ENCODE results near the gene ANKRD49. TPM values are rescaled to one million over a fixed set of nuclear protein-coding genes. Genes with fewer than 3 reads are reported as not detected.

ANKRD49 gene
- total RNA-seq, 2 experiments from 2014 or later: 17.9 to 19.1 TPM

GRCh38 chr11:94450048-94450447, 43.7 kb upstream of the ANKRD49 start:
- no peak for ATAC-seq
- ChIA-PET CTCF (interaction anchor here (1.2 to 1.4 kb wide), 2 partner anchors 9 to 15 kb away, joined by 3 to 5 read pairs; no protein-coding TSS in a partner anchor), POLR2A (no interaction called here)
- intact Hi-C loops (cut with micrococcal nuclease): no loop called here
- H3K27me3 Mint-ChIP-seq: no peaks in the 10 kb centered on the region
- no peak for DNase-seq
- H3K4me1 Mint-ChIP-seq (ENCODE audit: low read depth): no peaks in the 10 kb centered on the region
- H3K9me3 Mint-ChIP-seq: no peaks in the 10 kb centered on the region
- no peak overlapping the region for H3K4me3 Mint-ChIP-seq
- no peak for TF ChIP-seq CTCF (IDR thresholded peaks at IDR 0.05)
- peaks cover 22% of the 10 kb centered on the region for H3K36me3 Mint-ChIP-seq (ENCODE audit: low read depth)
- no peak overlapping the region for H3K27ac Mint-ChIP-seq

- Mint-ChIP-seq H3K4me3 (no peak overlapping the region), H3K36me3 (ENCODE audit: low read depth) (peaks cover 29% of the 10 kb centered on the region), H3K4me1 (ENCODE audit: low read depth) (no peaks in the 10 kb centered on the region), H3K9me3 (no peaks in the 10 kb centered on the region), H3K27me3 (no peaks in the 10 kb centered on the region), H3K27ac (no peak overlapping the region)
- POLR2A ChIA-PET: no interaction called here
- no peak for TF ChIP-seq CTCF (IDR thresholded peaks at IDR 0.05)
- intact Hi-C loops (cut with micrococcal nuclease): no loop called here
- DNase-seq: no peak
- CTCF ChIA-PET: no interaction called here
- no peak for ATAC-seq
Measured at GRCh38 chr11:94452988-94453387, 40.8 kb upstream of the ANKRD49 start.

- ATAC-seq: no peak
- Mint-ChIP-seq H3K36me3 (ENCODE audit: low read depth) (peaks cover 31% of the 10 kb centered on the region), H3K27me3 (no peaks in the 10 kb centered on the region), H3K27ac (no peak overlapping the region), H3K9me3 (no peaks in the 10 kb centered on the region), H3K4me3 (no peak overlapping the region), H3K4me1 (ENCODE audit: low read depth) (no peaks in the 10 kb centered on the region)
- no peak for DNase-seq
- ChIA-PET CTCF (no interaction called here), POLR2A (no interaction called here)
- intact Hi-C loops (cut with micrococcal nuclease): no loop called here
- no peak for TF ChIP-seq CTCF (IDR thresholded peaks at IDR 0.05)
Measured at GRCh38 chr11:94454301-94454700, 39.5 kb upstream of the ANKRD49 start.

GRCh38 chr11:94455861-94456260, 37.9 kb upstream of the ANKRD49 start:
- ChIA-PET POLR2A (no interaction called here), CTCF (interaction anchor here (1.3 kb wide), 1 partner anchor 26 kb away, joined by 3 read pairs; no protein-coding TSS in a partner anchor)
- Mint-ChIP-seq H3K4me1 (ENCODE audit: low read depth) (no peaks in the 10 kb centered on the region), H3K27ac (no peak overlapping the region), H3K4me3 (no peak overlapping the region), H3K27me3 (no peaks in the 10 kb centered on the region), H3K36me3 (ENCODE audit: low read depth) (peaks cover 40% of the 10 kb centered on the region), H3K9me3 (no peaks in the 10 kb centered on the region)
- no peak for TF ChIP-seq CTCF (IDR thresholded peaks at IDR 0.05)
- intact Hi-C loops (cut with micrococcal nuclease): no loop called here
- DNase-seq (no peak), ATAC-seq (no peak)

GRCh38 chr11:94457118-94458029, 36.4 kb upstream of the ANKRD49 start:
- H3K9me3 Mint-ChIP-seq: no peaks in the 10 kb centered on the region
- H3K27ac Mint-ChIP-seq: peak overlapping the region; percentile 41
- H3K4me1 Mint-ChIP-seq (ENCODE audit: low read depth): no peaks in the 10 kb centered on the region
- no peak overlapping the region for H3K4me3 Mint-ChIP-seq
- CTCF ChIA-PET: interaction anchor here (1.5 kb wide), 1 partner anchor 55 kb away, joined by 3 read pairs; the partner anchor contains the start of gene C11orf97
- intact Hi-C loops (cut with micrococcal nuclease): no loop called here
- peak; percentile 42 for ATAC-seq
- H3K27me3 Mint-ChIP-seq: no peaks in the 10 kb centered on the region
- peaks cover 51% of the 10 kb centered on the region for H3K36me3 Mint-ChIP-seq (ENCODE audit: low read depth)
- peak; percentile 5 for DNase-seq
- TF ChIP-seq CTCF (IDR thresholded peaks at IDR 0.05): no peak
- POLR2A ChIA-PET: no interaction called here
